PC-3 (cell line): Measurements from ENCODE around the gene ABCA2. TPM values are rescaled to one million over a fixed set of nuclear protein-coding genes. Genes with fewer than 3 reads are reported as not detected.

Source experiments
- ATAC-seq: fragments of 200-7000 bp; cut with Tn5 transposase; 2 replicates; pipeline ENCODE4 v1.9.1; 2020; ENCODE audit warnings: mild to moderate bottlenecking, moderate library complexity
- BruUV-seq: library from RNA; stranded (reverse); fragments of 400-500 nt; replicated peaks from 2 replicates; lab custom pipeline; 2021; lab: Mats Ljungman, UMichigan
- CTCF ChIA-PET: fragments of 300-600 bp; sonication (Branson Sonifier 250); formaldehyde crosslinking; loops from one replicate; lab custom pipeline; 2022; ENCODE audit warnings: antibody characterized with exemption; lab: Charles Lee
- POLR2A ChIA-PET: fragments of 300-600 bp; sonication (Branson Sonifier 250); formaldehyde crosslinking; loops from one replicate; lab custom pipeline; 2022; ENCODE audit warnings: antibody characterized with exemption; ENCODE audit not compliant: unreplicated experiment; lab: Charles Lee
- DNase-seq: peaks from one replicate; pipeline ENCODE4 v3.0.0-alpha.2; 2015
- H2AFZ ChIP-seq: fragments of 300-600 bp; sonication (generic); 2 replicates; pipeline ENCODE4 v1.6.0; 2016; ENCODE audit warnings: antibody characterized with exemption, low read length
- H3F3A ChIP-seq: fragments of 300-600 bp; sonication (generic); one replicate; pipeline ENCODE4 v1.6.0; 2017; ENCODE audit warnings: antibody characterized with exemption, low read length, control low read depth, mild to moderate bottlenecking; ENCODE audit not compliant: unreplicated experiment
- H3K27ac ChIP-seq: fragments of 300-600 bp; sonication (generic); 2 replicates; pipeline ENCODE4 v1.5.1; 2016; ENCODE audit warnings: mild to moderate bottlenecking, low read length
- H3K27me3 ChIP-seq: fragments of 300-600 bp; sonication (generic); 2 replicates; pipeline ENCODE4 v1.6.1; 2016; ENCODE audit warnings: low read length, mixed read lengths
- H3K36me3 ChIP-seq: fragments of 300-600 bp; sonication (generic); 2 replicates; pipeline ENCODE4 v1.6.1; 2016; ENCODE audit warnings: low read depth, mixed run types, low read length, mixed read lengths
- H3K4me1 ChIP-seq: fragments of 300-600 bp; sonication (generic); 2 replicates; pipeline ENCODE4 v1.5.1; 2016; ENCODE audit warnings: low read length; ENCODE audit not compliant: insufficient read depth
- H3K4me2 ChIP-seq: fragments of 300-600 bp; sonication (generic); 2 replicates; pipeline ENCODE4 v1.6.0; 2016; ENCODE audit warnings: low read length
- H3K4me3 ChIP-seq: fragments of 300-600 bp; sonication (generic); 2 replicates; pipeline ENCODE4 v1.5.1; 2016; ENCODE audit warnings: mild to moderate bottlenecking, low read length, mixed read lengths
- H3K79me2 ChIP-seq: fragments of 300-600 bp; sonication (generic); 2 replicates; pipeline ENCODE4 v1.6.1; 2017; ENCODE audit warnings: low read length, mixed read lengths
- H3K9ac ChIP-seq: fragments of 300-600 bp; sonication (generic); 2 replicates; pipeline ENCODE4 v1.6.0; 2016; ENCODE audit warnings: mild to moderate bottlenecking, low read length
- H3K9me2 ChIP-seq: fragments of 300-600 bp; sonication (generic); replicated peaks from 2 replicates; pipeline ENCODE4 v1.6.1; 2016; ENCODE audit warnings: mixed run types, low read length, mixed read lengths
- H3K9me3 ChIP-seq: fragments of 300-600 bp; sonication (generic); 2 replicates; pipeline ENCODE4 v1.6.1; 2016; ENCODE audit warnings: low read length, mixed read lengths
- H4K20me1 ChIP-seq: fragments of 300-600 bp; sonication (generic); 2 replicates; pipeline ENCODE4 v1.6.1; 2016; ENCODE audit warnings: low read length, mixed read lengths
- EZH2 ChIP-seq: fragments of 300-600 bp; sonication (generic); IDR thresholded peaks from one replicate; pipeline ENCODE4 v1.6.1; 2017; ENCODE audit warnings: antibody characterized with exemption, mild to moderate bottlenecking, low read length; ENCODE audit not compliant: unreplicated experiment
- EZH2phosphoT487 ChIP-seq: fragments of 300-600 bp; sonication (generic); IDR thresholded peaks from 2 replicates; pipeline ENCODE4 v1.6.1; 2018; ENCODE audit warnings: mild to moderate bottlenecking, antibody characterized with exemption, low read length, borderline replicate concordance
- intact Hi-C: fragments of 100-400 bp; cut with micrococcal nuclease; formaldehyde crosslinking; loops from 2 replicates; pipeline ENCODE4 v1.9.0; 2023
- total RNA-seq: library from RNA; depleted of rRNA; stranded (reverse); fragments of >200 nt; gene quantifications from 2 replicates; pipeline ENCODE4 v1.2.3, GENCODE V29; 2014
- TF ChIP-seq, protein P1 (sequence below): fragments of 300-600 bp; sonication (generic); conservative IDR thresholded peaks from 2 replicates; pipeline ENCODE4 v1.5.1; 2017; ENCODE audit warnings: antibody characterized with exemption, low read depth, mild to moderate bottlenecking, low read length

ABCA2 gene
- total RNA-seq, 1 experiment from 2014 or later = 31.5 TPM

DNA sequence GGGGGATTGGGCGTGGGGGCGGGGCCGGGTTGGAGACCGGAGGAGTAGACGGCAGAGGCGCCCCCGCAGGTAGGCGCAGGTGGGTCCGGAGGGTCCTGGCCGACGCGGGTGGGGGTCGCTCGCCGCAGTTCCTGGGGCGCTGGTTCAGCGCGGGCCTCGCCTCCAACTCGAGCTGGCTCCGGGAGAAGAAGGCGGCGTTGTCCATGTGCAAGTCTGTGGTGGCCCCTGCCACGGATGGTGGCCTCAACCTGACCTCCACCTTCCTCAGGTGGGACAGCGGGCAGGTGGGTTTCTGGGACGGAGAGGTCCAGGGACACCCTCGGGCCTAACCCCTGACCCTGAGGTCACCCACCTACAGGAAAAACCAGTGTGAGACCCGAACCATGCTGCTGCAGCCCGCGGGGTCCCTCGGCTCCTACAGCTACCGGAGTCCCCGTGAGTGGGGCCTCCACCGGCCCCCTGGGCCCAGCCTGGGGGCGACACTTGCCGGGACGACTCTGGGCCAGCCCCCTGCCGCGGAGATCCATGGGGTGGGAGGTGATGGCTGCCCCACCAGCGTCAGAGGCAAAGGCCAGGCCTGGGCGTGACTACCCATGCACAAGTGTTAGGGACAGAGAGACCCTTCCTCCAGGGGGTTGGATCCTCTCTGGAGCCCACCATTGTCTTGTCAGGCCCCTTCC lies 49.0 kb downstream of the ABCA2 start:
- no TSS peak for BruUV-seq
- ATAC-seq = no peak

DNA sequence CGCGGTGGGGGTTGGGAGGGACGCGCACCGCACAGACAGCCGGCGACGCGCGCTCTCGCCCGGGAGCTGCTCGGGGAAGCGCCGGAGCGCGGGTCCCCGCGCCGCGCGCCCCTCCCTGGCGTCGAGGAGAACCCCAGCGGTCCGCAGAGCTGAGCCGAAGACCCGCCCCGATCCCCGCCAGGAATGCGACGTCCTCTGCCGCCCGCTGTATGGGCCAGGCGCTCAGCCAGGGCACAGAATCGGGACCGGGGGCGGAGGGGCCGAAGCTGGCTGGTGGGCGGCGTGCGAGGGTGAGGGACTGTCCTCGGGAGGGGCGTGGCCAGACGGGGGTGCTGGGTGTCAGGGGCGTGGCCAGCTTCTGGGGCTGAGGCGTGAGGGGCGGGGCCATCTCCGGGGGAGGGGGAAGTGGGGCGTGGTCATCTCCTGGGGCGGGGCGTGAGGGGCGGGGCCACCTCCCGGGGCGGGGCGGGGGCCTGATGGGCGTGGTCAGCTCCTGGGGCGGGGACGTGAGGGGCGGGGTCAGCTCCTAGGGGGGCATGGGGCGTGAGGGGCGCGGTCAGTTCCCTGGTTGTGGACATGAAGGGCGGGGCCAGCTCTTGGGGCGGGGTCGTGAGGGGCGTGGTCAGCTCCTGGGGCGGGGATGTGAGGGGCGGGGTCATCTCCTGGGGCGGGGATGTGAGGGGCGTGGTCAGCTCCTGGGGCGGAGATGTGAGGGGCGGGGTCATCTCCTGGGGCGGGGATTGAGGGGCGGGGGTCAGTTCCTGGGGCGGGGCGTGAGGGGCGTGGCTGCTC lies 49.8 kb downstream of the ABCA2 start:
- DNase-seq = peak; percentile 16
- CTCF ChIA-PET = interaction anchor here (0.6 kb wide), 3 partner anchors 173 to 481 kb away, joined by 5 to 6 read pairs (median 5); no protein-coding TSS in a partner anchor
- no peak overlapping the region for H3K4me2 ChIP-seq

More for the DNA sequence above, 49.0 kb downstream of the ABCA2 start:
- Histone ChIP-seq H3K79me2 (no peaks in the 10 kb centered on the region), H3F3A (no peaks in the 10 kb centered on the region), H3K27me3 (no peaks in the 10 kb centered on the region), H4K20me1 (no peaks in the 10 kb centered on the region), H3K9ac (no peak overlapping the region), H3K9me2 (no peaks in the 10 kb centered on the region), H3K4me2 (no peak overlapping the region), H3K36me3 (no peaks in the 10 kb centered on the region), H2AFZ (no peak overlapping the region), H3K4me3 (no peak overlapping the region), H3K27ac (no peak overlapping the region), H3K9me3 (no peaks in the 10 kb centered on the region), H3K4me1 (no peaks in the 10 kb centered on the region)
- DNase-seq = no peak
- POLR2A ChIA-PET = interaction anchor here (0.6 kb wide), 1 partner anchor 252 kb away, joined by 7 read pairs; no protein-coding TSS in a partner anchor
- intact Hi-C loops = no loop called here
- CTCF ChIA-PET = no interaction called here
- TF ChIP-seq, protein P1, sequence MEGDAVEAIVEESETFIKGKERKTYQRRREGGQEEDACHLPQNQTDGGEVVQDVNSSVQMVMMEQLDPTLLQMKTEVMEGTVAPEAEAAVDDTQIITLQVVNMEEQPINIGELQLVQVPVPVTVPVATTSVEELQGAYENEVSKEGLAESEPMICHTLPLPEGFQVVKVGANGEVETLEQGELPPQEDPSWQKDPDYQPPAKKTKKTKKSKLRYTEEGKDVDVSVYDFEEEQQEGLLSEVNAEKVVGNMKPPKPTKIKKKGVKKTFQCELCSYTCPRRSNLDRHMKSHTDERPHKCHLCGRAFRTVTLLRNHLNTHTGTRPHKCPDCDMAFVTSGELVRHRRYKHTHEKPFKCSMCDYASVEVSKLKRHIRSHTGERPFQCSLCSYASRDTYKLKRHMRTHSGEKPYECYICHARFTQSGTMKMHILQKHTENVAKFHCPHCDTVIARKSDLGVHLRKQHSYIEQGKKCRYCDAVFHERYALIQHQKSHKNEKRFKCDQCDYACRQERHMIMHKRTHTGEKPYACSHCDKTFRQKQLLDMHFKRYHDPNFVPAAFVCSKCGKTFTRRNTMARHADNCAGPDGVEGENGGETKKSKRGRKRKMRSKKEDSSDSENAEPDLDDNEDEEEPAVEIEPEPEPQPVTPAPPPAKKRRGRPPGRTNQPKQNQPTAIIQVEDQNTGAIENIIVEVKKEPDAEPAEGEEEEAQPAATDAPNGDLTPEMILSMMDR = no peak
- TF ChIP-seq EZH2 (no peak), EZH2phosphoT487 (no peak)

More for the DNA sequence above, 49.8 kb downstream of the ABCA2 start:
- Histone ChIP-seq H3K27ac (no peak overlapping the region), H3K9ac (no peak overlapping the region), H3K4me1 (no peaks in the 10 kb centered on the region), H3K9me3 (no peaks in the 10 kb centered on the region), H3K79me2 (no peaks in the 10 kb centered on the region), H3K36me3 (no peaks in the 10 kb centered on the region), H3K27me3 (no peaks in the 10 kb centered on the region), H3K4me3 (no peak overlapping the region), H4K20me1 (no peaks in the 10 kb centered on the region), H3K9me2 (no peaks in the 10 kb centered on the region), H2AFZ (no peak overlapping the region), H3F3A (no peaks in the 10 kb centered on the region)
- no peak for ATAC-seq
- POLR2A ChIA-PET = interaction anchor here (0.6 kb wide), 1 partner anchor 252 kb away, joined by 7 read pairs; no protein-coding TSS in a partner anchor
- TF ChIP-seq, protein P1 = no peak
- TF ChIP-seq EZH2 (no peak), EZH2phosphoT487 (no peak)
- intact Hi-C loops = no loop called here
- no TSS peak for BruUV-seq
